Posterior cingulate gyrus (tissue), 11 donors: ENCODE data around the gene DGKH.
"Not testable (repeated sequence)": the region's sequence is repeated elsewhere in the genome, so short reads cannot be mapped to it uniquely, and the experiment has no call there.

Experiments
- DNase-seq, 10 donors: peaks; one replicate each; pipeline versions ENCODE4 v3.0.0 to v3.0.0-alpha.2; 2020 to 2021; ENCODE audit warnings: mixed read lengths in 3 of 10
- intact Hi-C: fragments of 100-400 bp; cut with DNase I; formaldehyde crosslinking; loops from one replicate; pipeline ENCODE4 v1.15.1; 2023

The DGKH gene

GRCh38 chr13:42068886-42069285 is 20.4 kb downstream of the DGKH start:
- intact Hi-C loops = no loop called here
- no peak for DNase-seq

GRCh38 chr13:42070599-42070998 is 22.2 kb downstream of the DGKH start:
- DNase-seq, intact Hi-C loops: not testable (repeated sequence)

GRCh38 chr13:42071179-42071578 is 22.7 kb downstream of the DGKH start:
- not testable (repeated sequence) for DNase-seq

GRCh38 chr13:42071672-42072419 is 23.4 kb downstream of the DGKH start:
- intact Hi-C loops = no loop called here
- DNase-seq = no peak

More at GRCh38 chr13:42071179-42071578, 22.7 kb downstream of the DGKH start:
- intact Hi-C loops = not testable (repeated sequence)

DNA sequence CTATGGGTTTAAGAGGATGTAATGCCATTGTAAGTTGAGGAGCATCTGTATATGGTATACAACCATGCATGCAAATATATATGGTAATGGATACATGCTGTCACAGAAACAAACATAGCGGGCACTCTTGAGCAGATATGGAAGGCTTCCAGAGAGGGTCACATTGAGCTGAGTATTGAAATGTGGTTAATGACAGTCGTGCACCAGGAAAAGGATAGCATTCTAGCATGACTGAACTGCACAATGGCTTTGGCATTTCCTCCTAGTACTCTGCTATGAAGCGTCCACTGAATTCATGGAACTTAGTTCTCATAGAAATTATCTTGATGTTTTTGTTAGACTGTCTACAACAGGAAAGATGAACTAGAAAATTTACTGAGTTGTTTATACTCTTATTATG is 25.2 kb downstream of the DGKH start:
- no peak for DNase-seq
- intact Hi-C loops = no loop called here

DNA sequence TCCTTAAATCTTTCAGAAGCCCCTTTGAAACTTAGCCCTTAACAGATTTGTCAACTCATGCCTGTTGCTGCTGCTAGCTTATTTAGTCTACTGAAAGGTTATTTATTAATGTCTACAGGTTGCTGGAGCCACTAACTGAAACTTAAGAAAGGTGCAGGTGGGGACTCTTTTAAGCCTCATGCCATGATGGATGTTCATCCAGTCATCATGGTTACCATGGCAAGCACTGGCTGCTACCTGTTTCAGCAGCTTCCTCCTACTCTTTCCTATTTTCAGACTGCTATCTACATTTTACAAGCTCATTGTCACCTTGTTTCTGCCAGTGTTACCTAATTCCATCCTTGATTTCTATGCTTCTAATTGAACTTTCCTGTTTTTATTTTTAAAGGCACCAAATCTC is 27.1 kb downstream of the DGKH start:
- DNase-seq = no peak
- intact Hi-C loops = no loop called here

DNA sequence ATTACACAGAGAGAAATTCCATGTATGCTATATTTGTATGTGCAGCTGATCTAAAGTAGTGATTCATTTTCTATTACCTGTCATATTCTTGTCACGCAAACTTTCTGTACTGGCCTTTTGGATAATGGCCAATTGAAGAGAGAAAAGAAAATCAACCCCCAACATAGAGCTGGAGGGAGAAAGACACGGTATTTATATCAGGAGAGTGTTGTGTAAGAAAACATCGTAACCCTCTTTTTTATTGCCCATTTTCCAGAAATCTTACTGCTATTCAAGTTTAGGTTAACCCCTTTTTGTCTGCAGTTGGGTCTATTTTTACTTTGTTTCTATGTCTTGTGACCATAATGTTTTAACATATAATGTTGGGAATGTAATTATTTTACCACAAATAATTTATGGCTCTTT is 27.9 kb downstream of the DGKH start:
- DNase-seq = no peak
- intact Hi-C loops = no loop called here

DNA sequence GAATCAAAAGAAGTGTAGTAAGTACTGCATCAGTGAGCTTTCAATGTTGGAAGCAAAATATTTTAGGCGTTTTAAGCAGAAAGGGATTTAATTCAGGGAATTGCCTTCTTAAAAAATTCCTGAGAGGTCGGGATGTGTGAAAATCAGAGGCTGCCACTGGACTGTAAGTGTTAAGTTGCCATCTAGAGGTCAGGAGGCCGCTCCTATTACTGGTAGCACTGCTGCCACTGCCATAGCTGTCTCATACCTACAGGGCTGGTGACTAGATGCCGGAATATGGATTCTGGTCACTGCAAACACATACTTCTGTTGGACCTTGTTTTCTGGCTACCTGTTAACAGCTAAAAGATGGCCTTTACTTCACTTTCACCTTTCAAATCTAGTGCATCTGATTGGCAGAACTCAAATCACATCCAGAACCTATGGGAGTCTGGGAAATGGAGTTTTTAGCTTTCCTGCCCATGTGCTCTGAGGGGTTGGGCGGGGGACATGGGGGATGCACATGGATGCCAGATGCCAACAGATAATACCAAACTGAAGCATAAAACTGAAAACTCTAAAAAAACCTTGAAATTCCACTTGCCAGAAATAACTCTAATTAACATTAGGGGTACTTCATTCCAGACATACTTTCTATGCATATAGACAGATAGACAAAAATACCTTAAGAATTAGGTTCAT is 29.8 kb downstream of the DGKH start:
- DNase-seq = peak in 1 of 10 donors; percentile 44
- intact Hi-C loops = no loop called here

DNA sequence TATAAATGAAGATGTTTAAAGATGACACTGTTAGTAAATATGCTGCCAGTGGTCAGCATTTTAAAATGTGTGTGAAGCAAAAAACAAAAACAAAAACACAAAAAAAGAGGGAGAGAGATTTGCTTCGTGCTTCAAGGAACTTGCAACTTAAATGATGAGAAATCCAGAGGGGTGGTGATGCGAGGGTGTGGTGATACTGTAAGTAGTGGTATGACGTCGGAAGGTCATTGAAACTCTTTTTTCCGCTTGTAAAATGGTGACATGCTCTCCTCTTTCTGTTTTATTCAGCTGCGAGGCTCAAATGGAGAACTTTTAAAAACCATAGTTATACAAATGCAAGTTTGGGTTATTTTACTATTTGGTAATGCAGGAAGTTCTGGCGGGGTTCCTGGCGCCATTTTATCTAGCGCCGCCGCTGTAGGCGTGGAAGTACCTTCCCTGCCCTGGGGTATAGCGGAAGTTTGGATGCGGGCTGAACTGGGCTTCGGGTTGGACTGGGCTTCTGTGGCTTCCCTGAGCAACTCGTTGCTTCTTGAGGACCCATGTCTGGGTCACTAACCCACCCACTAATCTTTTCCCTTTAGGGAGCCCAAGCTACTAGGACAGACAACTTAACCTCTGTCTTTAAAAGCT is 34.8 kb downstream of the DGKH start:
- no peak for DNase-seq
- intact Hi-C loops = no loop called here

DNA sequence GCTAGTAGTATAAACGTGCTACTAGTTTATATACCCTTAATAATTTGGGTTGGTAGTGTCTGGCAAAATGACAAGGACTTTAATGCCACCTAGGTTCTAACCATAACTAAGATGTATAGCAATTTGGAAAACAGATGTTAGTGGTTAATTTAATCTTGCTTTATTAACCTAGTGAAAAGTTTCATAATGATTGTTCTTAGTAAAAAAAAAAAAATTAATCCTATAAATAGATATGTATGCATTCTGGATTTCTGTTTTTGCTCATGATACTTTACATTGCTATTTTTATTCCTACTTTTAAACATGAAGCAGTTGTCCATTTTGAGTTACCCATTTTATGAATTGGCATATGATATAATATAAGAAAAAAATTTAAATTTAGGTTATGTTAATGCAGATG is 36.3 kb downstream of the DGKH start:
- intact Hi-C loops = no loop called here
- DNase-seq = no peak

DNA sequence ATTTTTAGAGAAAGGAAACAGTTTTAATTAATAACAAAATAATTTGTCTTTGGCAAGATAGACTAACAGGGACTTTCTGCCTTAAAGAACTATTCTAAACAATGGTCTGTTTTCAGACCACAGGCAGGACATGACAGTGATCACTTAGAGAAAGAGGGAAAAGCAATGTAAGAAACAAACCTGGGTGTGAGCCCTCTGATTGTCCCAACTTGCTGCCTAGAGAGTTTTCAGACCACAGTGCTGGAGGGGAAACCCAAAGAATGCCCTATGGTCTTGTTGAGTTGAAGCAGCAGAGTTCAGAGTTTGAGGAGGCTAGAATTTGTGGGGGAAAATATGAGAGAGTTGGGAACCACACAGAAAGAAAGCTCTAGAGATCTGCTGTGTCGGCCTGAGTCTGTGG is 38.1 kb downstream of the DGKH start:
- no peak for DNase-seq
- intact Hi-C loops = no loop called here

- no peak for DNase-seq
Observed at GRCh38 chr13:42094516-42095040, 46.1 kb downstream of the DGKH start.

GRCh38 chr13:42096222-42096621 is 47.8 kb downstream of the DGKH start:
- DNase-seq, intact Hi-C loops: not testable (repeated sequence)

More at GRCh38 chr13:42094516-42095040, 46.1 kb downstream of the DGKH start:
- intact Hi-C loops = no loop called here

DNA sequence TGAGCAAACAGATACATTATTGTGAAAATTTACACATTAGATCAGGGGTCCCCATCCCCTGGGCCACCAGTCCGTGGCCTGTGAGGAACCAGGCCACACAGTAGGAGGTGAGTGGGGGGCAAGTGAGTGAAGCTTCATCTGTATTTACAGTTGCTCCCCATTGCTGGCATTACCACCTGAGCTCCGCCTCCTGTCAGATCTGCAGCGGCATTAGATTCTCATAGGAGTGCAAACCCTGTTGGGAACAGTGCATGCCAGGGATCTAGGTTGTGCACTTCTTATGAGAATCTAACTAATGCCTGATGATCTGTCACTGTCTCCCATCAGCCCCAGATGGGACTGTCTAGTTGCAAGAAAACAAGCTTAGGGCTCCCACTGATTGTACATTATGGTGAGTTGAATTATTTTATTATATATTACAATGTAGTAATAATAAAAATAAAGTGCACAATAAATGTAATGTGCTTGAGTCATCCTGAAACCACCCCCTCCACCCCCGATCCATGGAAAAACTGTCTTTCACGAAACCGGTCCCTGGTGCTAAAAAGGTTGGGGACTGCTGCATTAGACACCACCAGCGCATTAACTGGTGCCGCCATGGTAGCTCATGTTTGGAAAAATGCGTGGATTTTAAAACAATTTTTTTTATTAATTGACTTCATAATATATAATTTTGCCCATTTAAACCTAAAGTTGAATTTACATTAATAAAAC is 51.7 kb downstream of the DGKH start:
- no peak for DNase-seq
- intact Hi-C loops = loop anchor here (10.0 kb wide), 1 partner anchor 685 kb away; no protein-coding TSS in a partner anchor

DNA sequence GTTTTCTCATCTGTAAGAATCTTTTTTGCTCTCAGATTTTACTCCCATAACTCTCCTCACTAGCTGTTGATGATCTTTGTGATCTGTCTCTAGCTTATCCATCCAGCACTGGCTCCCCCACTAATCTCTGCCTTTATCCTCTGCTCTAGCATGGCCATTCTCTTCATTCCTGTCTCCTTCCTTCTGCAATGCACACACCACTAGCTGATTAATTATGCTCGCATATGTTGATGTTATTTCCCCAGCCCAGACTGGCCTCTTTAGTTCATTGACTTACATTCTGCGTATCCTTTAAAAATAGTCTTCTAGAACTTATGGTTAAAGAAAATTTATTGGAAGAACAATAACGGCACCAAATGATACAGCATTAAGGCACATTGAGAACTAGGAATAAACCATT is 52.5 kb downstream of the DGKH start:
- intact Hi-C loops = loop anchor here (10.0 kb wide), 1 partner anchor 686 kb away; no protein-coding TSS in a partner anchor
- no peak for DNase-seq

DNA sequence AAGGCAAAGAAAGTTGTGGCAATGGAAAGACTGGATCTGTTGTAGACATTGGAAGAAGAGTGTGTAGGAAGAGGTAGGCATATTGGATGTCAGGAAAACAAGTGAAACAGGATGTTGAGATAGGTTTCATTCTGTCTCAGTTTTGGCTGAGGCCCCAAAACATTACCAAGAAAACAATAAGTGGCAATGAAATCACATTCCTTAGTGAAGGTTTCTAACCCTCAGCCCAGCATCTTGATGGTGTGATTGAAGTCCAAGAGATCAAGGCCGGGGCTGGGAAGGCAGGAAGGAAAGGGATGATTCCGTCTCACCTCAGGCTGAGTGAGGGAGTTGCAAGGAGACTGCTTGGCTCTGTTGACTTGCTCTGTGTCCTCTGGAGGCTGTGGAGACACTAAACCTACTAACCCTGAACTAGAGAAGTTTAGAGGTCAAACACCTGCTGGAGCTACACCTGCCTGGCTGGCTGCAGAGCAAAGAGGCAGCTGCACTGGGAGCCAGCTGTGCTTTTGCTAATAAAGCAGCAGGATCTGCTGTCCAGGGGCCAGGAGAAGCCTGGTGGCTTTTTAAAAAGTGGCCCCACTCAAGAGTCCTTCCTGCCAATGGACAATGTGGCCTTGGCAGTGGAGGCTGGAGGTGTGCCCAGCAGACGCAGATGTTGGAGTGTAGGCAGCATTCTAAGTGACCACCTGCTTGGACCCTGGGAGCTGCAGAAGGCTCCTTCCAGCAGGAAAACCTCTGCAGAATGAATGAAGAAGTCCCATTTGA is 53.6 kb downstream of the DGKH start:
- intact Hi-C loops = loop anchor here (10.0 kb wide), 1 partner anchor 687 kb away; no protein-coding TSS in a partner anchor
- no peak for DNase-seq

- intact Hi-C loops = loop anchor here (10.0 kb wide), 1 partner anchor 688 kb away; no protein-coding TSS in a partner anchor
- DNase-seq = no peak
Observed at GRCh38 chr13:42102961-42103865, 54.8 kb downstream of the DGKH start.

DNA sequence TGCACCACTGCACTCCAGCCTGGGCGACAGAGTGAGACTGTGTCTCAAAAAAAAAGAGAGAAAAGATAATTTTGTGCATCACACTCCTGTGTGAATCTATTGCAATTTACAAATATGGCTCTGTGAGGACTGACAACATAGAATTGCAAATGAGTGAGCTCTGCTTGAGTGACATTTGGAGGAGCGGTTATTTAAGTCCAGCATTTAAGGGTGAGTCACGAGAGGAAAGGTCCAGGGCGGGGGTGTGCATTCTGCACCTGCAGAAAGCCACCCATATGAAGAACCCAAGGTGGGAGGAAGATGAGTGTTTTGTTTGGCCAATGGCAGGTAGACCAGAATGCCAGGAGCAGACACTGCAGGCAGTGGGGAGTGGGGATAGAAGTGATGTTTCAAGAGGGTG is 58.5 kb downstream of the DGKH start:
- intact Hi-C loops = loop anchor here (10.0 kb wide), 1 partner anchor 692 kb away; no protein-coding TSS in a partner anchor
- no peak for DNase-seq
